ENCODE measurements around the gene TMEM53. TPM values are rescaled to one million over a fixed set of nuclear protein-coding genes. Genes with fewer than 3 reads are reported as not detected.

The TMEM53 gene
- total RNA-seq, 1 experiment from 2014 or later: 6.2 TPM

DNA sequence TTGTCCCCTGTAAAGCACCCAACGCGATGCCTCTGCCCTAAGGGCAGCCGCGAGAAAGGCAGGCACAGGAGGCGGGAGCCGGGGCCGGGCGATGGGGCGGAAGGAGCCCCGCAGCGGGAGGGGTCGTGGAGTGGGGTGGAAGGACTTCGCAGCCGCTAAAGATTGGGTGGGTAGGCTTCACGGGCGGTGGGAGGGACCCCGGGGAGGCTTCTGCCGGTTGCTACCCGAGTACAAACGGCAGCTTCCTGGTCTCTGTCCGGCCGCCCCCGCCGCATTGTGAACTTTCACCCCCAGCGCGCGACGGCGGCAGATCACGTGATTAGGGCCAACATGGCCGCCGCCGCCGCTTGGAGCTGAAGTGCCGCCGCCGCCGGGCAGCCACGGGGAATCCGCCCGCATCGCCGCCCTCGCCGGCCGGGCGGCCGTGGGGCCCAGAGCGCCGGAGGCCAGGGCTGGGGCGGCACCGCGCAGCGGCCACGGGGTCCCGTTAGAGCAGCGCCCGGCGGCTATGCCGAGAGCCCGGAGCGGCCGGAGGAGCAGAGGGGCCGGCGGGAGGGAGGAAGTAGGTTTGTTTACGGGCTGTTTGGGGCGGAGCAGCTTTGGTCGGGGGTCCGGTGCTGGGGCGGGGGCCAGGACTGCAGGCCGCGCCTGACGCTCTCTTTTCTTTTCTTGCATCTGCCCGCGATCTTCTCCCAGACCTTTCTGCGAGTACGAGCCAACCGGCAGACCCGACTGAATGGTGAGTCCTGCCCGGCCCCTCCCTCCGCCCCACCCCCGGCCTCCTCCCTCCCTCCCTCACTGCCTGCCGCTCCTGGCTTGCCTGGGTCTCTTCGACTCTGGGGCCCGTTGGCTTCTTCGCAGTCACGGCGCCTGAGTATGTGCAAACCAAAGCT lies 42.4 kb downstream of the TMEM53 start:
- Mint-ChIP-seq H3K4me3 (peak overlapping the region; percentile 87 to 90), H3K36me3 (ENCODE audit: insufficient read depth in 1 of 3, low read depth in 3 of 3) (peaks cover 22 to 39% (median 39%) of the 10 kb centered on the region in 3 experiments), H3K4me1 (peaks cover 19 to 21% of the 10 kb centered on the region in 2 experiments)

More for the DNA sequence above, 42.4 kb downstream of the TMEM53 start:
- H3K79me1 ChIP-seq (ENCODE audit: insufficient read depth, low read depth, low read length, poor library complexity, severe bottlenecking): peaks cover 4% of the 10 kb centered on the region
- H2BK12ac ChIP-seq (ENCODE audit: insufficient read length, low read depth, low read length): peak overlapping the region; percentile 82
- no peaks in the 10 kb centered on the region for H3K79me2 ChIP-seq (ENCODE audit: insufficient read depth, low read length)
- H2BK120ac ChIP-seq (ENCODE audit: low read depth, low read length, poor library complexity, severe bottlenecking): peak overlapping the region; percentile 97
- no peak overlapping the region for H2BK15ac ChIP-seq (ENCODE audit: low read depth, low read length)
- no CpG with 5 or more reads among the region's 88 CpGs for WGBS (ENCODE audit: extremely low coverage, insufficient read length, low lambda C conversion rate)
- H3T11ph ChIP-seq (ENCODE audit: low read length): no peak overlapping the region
- H3K4me2 ChIP-seq (ENCODE audit: insufficient read depth, insufficient read length, low read length): peak overlapping the region; percentile 84
- H3K9me3 Mint-ChIP-seq: no peaks in the 10 kb centered on the region
- H3K27me3 ChIP-seq (ENCODE audit: insufficient read depth, low read length): no peaks in the 10 kb centered on the region
- H4K20me1 ChIP-seq (ENCODE audit: control insufficient read depth, insufficient read depth, insufficient read length): no peaks in the 10 kb centered on the region
- no peak overlapping the region for H3K23ac ChIP-seq (ENCODE audit: insufficient read length, low read depth, low read length)
- H2BK20ac ChIP-seq (ENCODE audit: low read depth, low read length, poor library complexity, severe bottlenecking): no peak overlapping the region
- DNase-seq: peak; percentile 87
- H3K56ac ChIP-seq (ENCODE audit: insufficient read length, low read depth, low read length): no peak overlapping the region
- peak overlapping the region; percentile 99 for H3K14ac ChIP-seq (ENCODE audit: insufficient read depth, low read length)
- H4K8ac ChIP-seq (replicated peaks; ENCODE audit: insufficient read length, low read depth, low read length): peak overlapping the region; percentile 95
- H3K27ac ChIP-seq (ENCODE audit: insufficient read length, low read depth, low read length): peak overlapping the region; percentile 41
- H3K23me2 ChIP-seq (ENCODE audit: insufficient read length, low read depth, low read length, poor library complexity, severe bottlenecking): peaks cover 11% of the 10 kb centered on the region
- H4K91ac ChIP-seq (ENCODE audit: insufficient read length, low read depth, low read length): peak overlapping the region; percentile 95
- H3K9ac ChIP-seq (ENCODE audit: extremely low read depth, insufficient read length, low read length): peak overlapping the region; percentile 85
- peak overlapping the region; percentile 36 for H2BK5ac ChIP-seq (ENCODE audit: insufficient read length, low read length)
- TF ChIP-seq, protein P1, sequence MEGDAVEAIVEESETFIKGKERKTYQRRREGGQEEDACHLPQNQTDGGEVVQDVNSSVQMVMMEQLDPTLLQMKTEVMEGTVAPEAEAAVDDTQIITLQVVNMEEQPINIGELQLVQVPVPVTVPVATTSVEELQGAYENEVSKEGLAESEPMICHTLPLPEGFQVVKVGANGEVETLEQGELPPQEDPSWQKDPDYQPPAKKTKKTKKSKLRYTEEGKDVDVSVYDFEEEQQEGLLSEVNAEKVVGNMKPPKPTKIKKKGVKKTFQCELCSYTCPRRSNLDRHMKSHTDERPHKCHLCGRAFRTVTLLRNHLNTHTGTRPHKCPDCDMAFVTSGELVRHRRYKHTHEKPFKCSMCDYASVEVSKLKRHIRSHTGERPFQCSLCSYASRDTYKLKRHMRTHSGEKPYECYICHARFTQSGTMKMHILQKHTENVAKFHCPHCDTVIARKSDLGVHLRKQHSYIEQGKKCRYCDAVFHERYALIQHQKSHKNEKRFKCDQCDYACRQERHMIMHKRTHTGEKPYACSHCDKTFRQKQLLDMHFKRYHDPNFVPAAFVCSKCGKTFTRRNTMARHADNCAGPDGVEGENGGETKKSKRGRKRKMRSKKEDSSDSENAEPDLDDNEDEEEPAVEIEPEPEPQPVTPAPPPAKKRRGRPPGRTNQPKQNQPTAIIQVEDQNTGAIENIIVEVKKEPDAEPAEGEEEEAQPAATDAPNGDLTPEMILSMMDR (conservative IDR thresholded peaks at IDR 0.05): no peak
- H3K18ac ChIP-seq (ENCODE audit: insufficient read length, low read depth, low read length): peak overlapping the region; percentile 99
- no peak overlapping the region for H2AK5ac ChIP-seq (ENCODE audit: insufficient read length, low read length)
- no peak overlapping the region for H2AFZ ChIP-seq (ENCODE audit: low read length)
- peak overlapping the region; percentile 93 for H4K5ac ChIP-seq (ENCODE audit: insufficient read length, low read depth, low read length)
- H3K27ac Mint-ChIP-seq: peak overlapping the region; percentile 98 to 99 (median 98)
- H3K4me1 ChIP-seq (ENCODE audit: insufficient read depth, low read length): peaks cover 3% of the 10 kb centered on the region; the same call in 1 of the 2 replicates
- peaks cover 3% of the 10 kb centered on the region; the same call in 1 of the 2 replicates for H3K27me3 Mint-ChIP-seq (ENCODE audit: low read depth)
- no peaks in the 10 kb centered on the region for H3K9me3 ChIP-seq (ENCODE audit: control insufficient read depth, low read depth, low read length)
- peak overlapping the region; percentile 89 for H3K4ac ChIP-seq (ENCODE audit: low read depth, low read length)
